Measurements from ENCODE around the gene TPMT. TPM values are rescaled to one million over a fixed set of nuclear protein-coding genes. Genes with fewer than 3 reads are reported as not detected.

Gene TPMT
- total and polyA plus RNA-seq, 2 of the 13 experiments (the other 11 are each of a cell fraction or from before 2014, with no cell fraction given), result 11.1 to 22.8 TPM

DNA sequence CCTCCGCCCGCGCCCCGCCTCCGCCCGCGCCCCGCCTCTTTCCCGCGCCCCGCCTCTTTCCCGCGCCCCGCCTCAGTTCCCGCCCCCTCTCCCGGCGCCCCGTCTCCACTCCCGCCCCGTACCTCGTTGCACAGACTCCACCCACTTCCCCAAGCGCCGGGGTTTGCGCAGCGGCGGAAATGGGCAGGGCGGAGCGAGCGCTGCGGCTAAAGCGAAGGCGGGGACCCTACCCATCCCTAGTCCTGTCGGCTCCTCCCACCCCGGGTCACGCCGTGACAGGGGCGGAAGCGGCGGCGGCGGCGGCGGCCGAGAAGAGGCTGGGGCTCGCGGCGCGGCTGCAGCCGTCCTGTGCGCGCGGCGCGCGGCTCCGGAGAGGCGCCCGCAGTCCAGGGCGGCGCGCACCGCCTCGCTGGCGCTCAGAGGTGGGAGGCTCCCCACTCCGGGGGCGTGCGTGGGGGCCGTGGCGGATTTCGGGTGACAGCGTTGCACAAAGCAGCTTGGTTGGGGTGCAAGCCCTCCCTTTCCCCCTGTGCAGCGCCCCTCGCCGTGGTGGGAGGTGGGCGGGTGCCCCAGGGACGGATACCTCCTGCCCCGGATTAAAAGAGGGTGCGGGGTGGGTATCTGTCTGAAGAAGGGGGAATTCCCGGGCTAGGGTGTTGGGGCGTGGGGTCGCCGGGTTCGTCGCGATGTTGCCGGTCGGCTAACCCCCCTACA is 430 bp upstream of the TPMT start, which contains the start of gene KDM1B (continued):
- TF ChIP-seq, protein P1, sequence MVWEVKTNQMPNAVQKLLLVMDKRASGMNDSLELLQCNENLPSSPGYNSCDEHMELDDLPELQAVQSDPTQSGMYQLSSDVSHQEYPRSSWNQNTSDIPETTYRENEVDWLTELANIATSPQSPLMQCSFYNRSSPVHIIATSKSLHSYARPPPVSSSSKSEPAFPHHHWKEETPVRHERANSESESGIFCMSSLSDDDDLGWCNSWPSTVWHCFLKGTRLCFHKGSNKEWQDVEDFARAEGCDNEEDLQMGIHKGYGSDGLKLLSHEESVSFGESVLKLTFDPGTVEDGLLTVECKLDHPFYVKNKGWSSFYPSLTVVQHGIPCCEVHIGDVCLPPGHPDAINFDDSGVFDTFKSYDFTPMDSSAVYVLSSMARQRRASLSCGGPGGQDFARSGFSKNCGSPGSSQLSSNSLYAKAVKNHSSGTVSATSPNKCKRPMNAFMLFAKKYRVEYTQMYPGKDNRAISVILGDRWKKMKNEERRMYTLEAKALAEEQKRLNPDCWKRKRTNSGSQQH (CRISPR knock-in tag; IDR thresholded peaks at IDR 0.05; ENCODE audit: low read depth), result no peak
- TF ChIP-seq MED1 (CRISPR knock-in tag; IDR thresholded peaks at IDR 0.05) (no peak), ETV5 (CRISPR knock-in tag; IDR thresholded peaks at IDR 0.05; ENCODE audit: borderline replicate concordance) (peak; percentile 86), GABPA (IDR thresholded peaks at IDR 0.05; ENCODE audit: low read depth, low read length) (peak; percentile 49), GABPA (CRISPR knock-in tag; IDR thresholded peaks at IDR 0.05; ENCODE audit: low read depth) (peak; percentile 77), KLF12 (CRISPR knock-in tag; IDR thresholded peaks at IDR 0.05; ENCODE audit: borderline replicate concordance) (no peak), MXI1 (IDR thresholded peaks at IDR 0.05; ENCODE audit: borderline replicate concordance, low read depth, low read length) (peak; percentile 77; the same call in 2 of the 3 replicates), CBX2 (IDR thresholded peaks at IDR 0.05; ENCODE audit: low read depth, low read length) (no peak), CBX2 (CRISPR knock-in tag; IDR thresholded peaks at IDR 0.05; ENCODE audit: low read depth) (no peak), ZNF746 (CRISPR knock-in tag; IDR thresholded peaks at IDR 0.05) (peak; percentile 67; the same call in 1 of the 2 replicates), KLF15 (CRISPR knock-in tag; IDR thresholded peaks at IDR 0.05; ENCODE audit: borderline replicate concordance) (no peak), POLR2A (IDR thresholded peaks at IDR 0.05; ENCODE audit: insufficient read depth in 1 of 2, low read depth in 2 of 2, low read length in 2 of 2) (peak in 1 of 2 experiments; percentile 68; a peak in 1 of 4 replicates), SIN3B (IDR thresholded peaks at IDR 0.05; ENCODE audit: low read length) (no peak), AGO2 (optimal IDR thresholded peaks at IDR 0.05; ENCODE audit: low read depth, low read length) (peak; percentile 56), ZNF136 (CRISPR knock-in tag; IDR thresholded peaks at IDR 0.05; ENCODE audit: low read depth) (no peak), HOXA7 (CRISPR knock-in tag; IDR thresholded peaks at IDR 0.05) (no peak), GABPB1 (CRISPR knock-in tag; IDR thresholded peaks at IDR 0.05) (peak; percentile 90), NRL (CRISPR knock-in tag; IDR thresholded peaks at IDR 0.05; ENCODE audit: borderline replicate concordance) (peak; percentile 65), SP1 (IDR thresholded peaks at IDR 0.05) (no peak), SP1 (CRISPR knock-in tag; IDR thresholded peaks at IDR 0.05) (peak; percentile 72)
- TF ChIP-seq, protein P2, sequence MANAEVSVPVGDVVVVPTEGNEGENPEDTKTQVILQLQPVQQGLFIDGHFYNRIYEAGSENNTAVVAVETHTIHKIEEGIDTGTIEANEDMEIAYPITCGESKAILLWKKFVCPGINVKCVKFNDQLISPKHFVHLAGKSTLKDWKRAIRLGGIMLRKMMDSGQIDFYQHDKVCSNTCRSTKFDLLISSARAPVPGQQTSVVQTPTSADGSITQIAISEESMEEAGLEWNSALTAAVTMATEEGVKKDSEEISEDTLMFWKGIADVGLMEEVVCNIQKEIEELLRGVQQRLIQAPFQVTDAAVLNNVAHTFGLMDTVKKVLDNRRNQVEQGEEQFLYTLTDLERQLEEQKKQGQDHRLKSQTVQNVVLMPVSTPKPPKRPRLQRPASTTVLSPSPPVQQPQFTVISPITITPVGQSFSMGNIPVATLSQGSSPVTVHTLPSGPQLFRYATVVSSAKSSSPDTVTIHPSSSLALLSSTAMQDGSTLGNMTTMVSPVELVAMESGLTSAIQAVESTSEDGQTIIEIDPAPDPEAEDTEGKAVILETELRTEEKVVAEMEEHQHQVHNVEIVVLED (CRISPR knock-in tag; IDR thresholded peaks at IDR 0.05; ENCODE audit: borderline replicate concordance), result peak; percentile 80
- TF ChIP-seq, protein P3, sequence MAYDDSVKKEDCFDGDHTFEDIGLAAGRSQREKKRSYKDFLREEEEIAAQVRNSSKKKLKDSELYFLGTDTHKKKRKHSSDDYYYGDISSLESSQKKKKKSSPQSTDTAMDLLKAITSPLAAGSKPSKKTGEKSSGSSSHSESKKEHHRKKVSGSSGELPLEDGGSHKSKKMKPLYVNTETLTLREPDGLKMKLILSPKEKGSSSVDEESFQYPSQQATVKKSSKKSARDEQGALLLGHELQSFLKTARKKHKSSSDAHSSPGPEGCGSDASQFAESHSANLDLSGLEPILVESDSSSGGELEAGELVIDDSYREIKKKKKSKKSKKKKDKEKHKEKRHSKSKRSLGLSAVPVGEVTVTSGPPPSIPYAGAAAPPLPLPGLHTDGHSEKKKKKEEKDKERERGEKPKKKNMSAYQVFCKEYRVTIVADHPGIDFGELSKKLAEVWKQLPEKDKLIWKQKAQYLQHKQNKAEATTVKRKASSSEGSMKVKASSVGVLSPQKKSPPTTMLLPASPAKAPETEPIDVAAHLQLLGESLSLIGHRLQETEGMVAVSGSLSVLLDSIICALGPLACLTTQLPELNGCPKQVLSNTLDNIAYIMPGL (CRISPR knock-in tag; IDR thresholded peaks at IDR 0.05; ENCODE audit: borderline replicate concordance in 1 of 2, low read depth in 1 of 2), result peak in 1 of 2 experiments; percentile 14; a peak in 1 of 4 replicates
- TF ChIP-seq, protein P4, sequence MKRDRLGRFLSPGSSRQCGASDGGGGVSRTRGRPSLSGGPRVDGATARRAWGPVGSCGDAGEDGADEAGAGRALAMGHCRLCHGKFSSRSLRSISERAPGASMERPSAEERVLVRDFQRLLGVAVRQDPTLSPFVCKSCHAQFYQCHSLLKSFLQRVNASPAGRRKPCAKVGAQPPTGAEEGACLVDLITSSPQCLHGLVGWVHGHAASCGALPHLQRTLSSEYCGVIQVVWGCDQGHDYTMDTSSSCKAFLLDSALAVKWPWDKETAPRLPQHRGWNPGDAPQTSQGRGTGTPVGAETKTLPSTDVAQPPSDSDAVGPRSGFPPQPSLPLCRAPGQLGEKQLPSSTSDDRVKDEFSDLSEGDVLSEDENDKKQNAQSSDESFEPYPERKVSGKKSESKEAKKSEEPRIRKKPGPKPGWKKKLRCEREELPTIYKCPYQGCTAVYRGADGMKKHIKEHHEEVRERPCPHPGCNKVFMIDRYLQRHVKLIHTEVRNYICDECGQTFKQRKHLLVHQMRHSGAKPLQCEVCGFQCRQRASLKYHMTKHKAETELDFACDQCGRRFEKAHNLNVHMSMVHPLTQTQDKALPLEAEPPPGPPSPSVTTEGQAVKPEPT (CRISPR knock-in tag; IDR thresholded peaks at IDR 0.05; ENCODE audit: low read depth), result peak; percentile 37; the same call in 1 of the 2 replicates
- TF ChIP-seq, protein P5, sequence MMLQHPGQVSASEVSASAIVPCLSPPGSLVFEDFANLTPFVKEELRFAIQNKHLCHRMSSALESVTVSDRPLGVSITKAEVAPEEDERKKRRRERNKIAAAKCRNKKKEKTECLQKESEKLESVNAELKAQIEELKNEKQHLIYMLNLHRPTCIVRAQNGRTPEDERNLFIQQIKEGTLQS (CRISPR knock-in tag; IDR thresholded peaks at IDR 0.05), result no peak

All from HepG2 (cell line).